ENCODE results near the gene VWA2.

GRCh38 chr10:114313139-114313538 lies 74.1 kb downstream of the VWA2 start:
- TF ChIP-seq EGR1 (IDR thresholded peaks at IDR 0.05): no peak
- TF ChIP-seq TAF1 (IDR thresholded peaks at IDR 0.05; ENCODE audit: low read depth): no peak
- TF ChIP-seq MAX (IDR thresholded peaks at IDR 0.05): no peak
- TF ChIP-seq NFIC (IDR thresholded peaks at IDR 0.05): no peak
- TF ChIP-seq REST (IDR thresholded peaks at IDR 0.05; ENCODE audit: low read depth): no peak
- no peak for TF ChIP-seq CREB1 (IDR thresholded peaks at IDR 0.05; ENCODE audit: low read depth)
- TF ChIP-seq YY1 (IDR thresholded peaks at IDR 0.05; ENCODE audit: low read depth): no peak
- TF ChIP-seq RAD21 (IDR thresholded peaks at IDR 0.05; ENCODE audit: low read depth): no peak
- TF ChIP-seq EP300 (IDR thresholded peaks at IDR 0.05; ENCODE audit: borderline replicate concordance): no peak
- TF ChIP-seq TCF12 (IDR thresholded peaks at IDR 0.05; ENCODE audit: low read depth): no peak
- TF ChIP-seq USF1 (IDR thresholded peaks at IDR 0.05): no peak

All from Ishikawa (cell line).